Astrocyte (in vitro differentiated cells and primary cell): ENCODE results near the gene DARS1. TPM values are rescaled to one million over a fixed set of nuclear protein-coding genes. Genes with fewer than 3 reads are reported as not detected.

Experiments
- DNase-seq: peaks from one replicate; pipeline ENCODE4 v3.0.0-alpha.2; 2010; ENCODE audit warnings: low read depth
- FAIRE-seq: peaks from 2 replicates; lab custom pipeline; 2011; peaks lifted over from hg19 to GRCh38; lab: Jason Lieb, UNC
- H2AFZ ChIP-seq: 2 replicates; pipeline ENCODE4 v1.6.0; 2012; ENCODE audit warnings: low read depth, low read length, inconsistent platforms
- H3K27ac ChIP-seq: 2 replicates; pipeline ENCODE4 v1.5.1; 2011; ENCODE audit warnings: low read depth, low read length, inconsistent platforms
- H3K27me3 ChIP-seq: 2 replicates; pipeline ENCODE4 v1.6.0; 2011; ENCODE audit warnings: low read length, inconsistent platforms; ENCODE audit not compliant: insufficient read depth
- H3K36me3 ChIP-seq: 2 replicates; pipeline ENCODE4 v1.5.1; 2011; ENCODE audit warnings: low read length, inconsistent platforms; ENCODE audit not compliant: insufficient read depth
- H3K4me1 ChIP-seq: 2 replicates; pipeline ENCODE4 v1.5.1; 2011; ENCODE audit warnings: low read length, inconsistent platforms; ENCODE audit not compliant: insufficient read depth
- H3K4me2 ChIP-seq: 2 replicates; pipeline ENCODE4 v1.6.0; 2012; ENCODE audit warnings: low read length, inconsistent platforms
- H3K4me3 ChIP-seq: 2 replicates; pipeline ENCODE4 v1.5.1; 2011; ENCODE audit warnings: low read depth, mild to moderate bottlenecking, low read length, inconsistent platforms; ENCODE audit not compliant: insufficient read depth
- H3K79me2 ChIP-seq: 2 replicates; pipeline ENCODE4 v1.6.0; 2012; ENCODE audit warnings: mild to moderate bottlenecking, low read length, inconsistent platforms; ENCODE audit not compliant: insufficient read depth
- H3K9ac ChIP-seq: 2 replicates; pipeline ENCODE4 v1.6.0; 2012; ENCODE audit warnings: mild to moderate bottlenecking, low read length, inconsistent platforms
- H3K9me3 ChIP-seq: 2 replicates; pipeline ENCODE4 v1.5.1; 2012; ENCODE audit warnings: low read depth, mild to moderate bottlenecking, low read length, inconsistent platforms; ENCODE audit not compliant: insufficient read depth
- H4K20me1 ChIP-seq: 2 replicates; pipeline ENCODE4 v1.6.0; 2012; ENCODE audit warnings: low read length, inconsistent platforms; ENCODE audit not compliant: insufficient read depth
- H3K27ac Mint-ChIP-seq: one replicate; pipeline ENCODE4 v1.8.0; 2021; ENCODE audit warnings: mild to moderate bottlenecking, mixed read lengths; ENCODE audit not compliant: unreplicated experiment
- H3K27me3 Mint-ChIP-seq: one replicate; pipeline ENCODE4 v1.8.0; 2021; ENCODE audit warnings: low read depth, mixed read lengths; ENCODE audit not compliant: unreplicated experiment
- H3K36me3 Mint-ChIP-seq: one replicate; pipeline ENCODE4 v1.8.0; 2021; ENCODE audit warnings: low read depth, mixed read lengths; ENCODE audit not compliant: unreplicated experiment
- H3K4me1 Mint-ChIP-seq: one replicate; pipeline ENCODE4 v1.8.0; 2021; ENCODE audit warnings: low read depth, mixed read lengths; ENCODE audit not compliant: unreplicated experiment
- H3K4me3 Mint-ChIP-seq: one replicate; pipeline ENCODE4 v1.8.0; 2021; ENCODE audit warnings: mild to moderate bottlenecking, moderate library complexity, mixed read lengths; ENCODE audit not compliant: unreplicated experiment
- H3K9me3 Mint-ChIP-seq: one replicate; pipeline ENCODE4 v1.8.0; 2021; ENCODE audit warnings: mild to moderate bottlenecking, mixed read lengths; ENCODE audit not compliant: unreplicated experiment
- EZH2 ChIP-seq: IDR thresholded peaks from 2 replicates; pipeline ENCODE4 v1.6.1; 2012; ENCODE audit warnings: mild to moderate bottlenecking, low read length, inconsistent platforms; ENCODE audit not compliant: insufficient read depth
- total RNA-seq: library from RNA; stranded (reverse); gene quantifications from 2 replicates; pipeline ENCODE4 v1.2.1, GENCODE V29; 2021
- TF ChIP-seq, protein P1 (sequence below): IDR thresholded peaks from 2 replicates; pipeline ENCODE4 v1.5.1; 2011; ENCODE audit warnings: low read depth, mild to moderate bottlenecking, inconsistent platforms, low read length, moderate library complexity; ENCODE audit not compliant: insufficient read depth

The DARS1 gene
- total RNA-seq, 1 donor from 2014 or later = 37.9 TPM

DNA sequence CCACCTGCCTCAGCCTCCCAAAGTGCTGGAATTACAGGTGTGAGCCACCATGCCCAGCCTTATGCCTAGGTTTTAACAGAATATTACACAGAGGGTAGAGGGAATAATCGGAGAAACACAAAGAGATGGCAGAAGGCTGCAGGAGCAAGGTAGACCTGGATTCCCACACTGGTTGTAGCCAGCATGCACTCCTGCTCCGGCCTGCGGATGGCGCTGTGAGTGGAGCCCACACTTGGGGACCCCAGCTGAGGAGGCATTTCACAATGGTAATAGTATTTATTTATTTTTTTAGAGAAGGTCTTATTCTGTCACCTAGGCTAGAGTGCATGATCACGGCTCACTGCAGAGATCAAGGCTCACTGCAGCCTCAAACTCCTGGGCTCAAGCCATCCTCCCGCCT is 38.8 kb upstream of the DARS1 start:
- Histone ChIP-seq H3K36me3 (no peaks in the 10 kb centered on the region), H3K4me2 (no peak overlapping the region), H3K79me2 (no peaks in the 10 kb centered on the region), H4K20me1 (no peaks in the 10 kb centered on the region), H3K9ac (no peak overlapping the region), H3K27ac (peak overlapping the region; percentile 87), H3K4me1 (peaks cover 10% of the 10 kb centered on the region), H3K27me3 (no peaks in the 10 kb centered on the region), H3K4me3 (no peak overlapping the region), H2AFZ (no peak overlapping the region), H3K9me3 (no peaks in the 10 kb centered on the region)
- FAIRE-seq (no peak), DNase-seq (no peak)
- Mint-ChIP-seq H3K9me3 (no peaks in the 10 kb centered on the region), H3K27ac (peak overlapping the region; percentile 48), H3K4me3 (no peak overlapping the region), H3K4me1 (peaks cover 14% of the 10 kb centered on the region), H3K27me3 (no peaks in the 10 kb centered on the region), H3K36me3 (no peaks in the 10 kb centered on the region)
- TF ChIP-seq EZH2 = no peak
- TF ChIP-seq, protein P1, sequence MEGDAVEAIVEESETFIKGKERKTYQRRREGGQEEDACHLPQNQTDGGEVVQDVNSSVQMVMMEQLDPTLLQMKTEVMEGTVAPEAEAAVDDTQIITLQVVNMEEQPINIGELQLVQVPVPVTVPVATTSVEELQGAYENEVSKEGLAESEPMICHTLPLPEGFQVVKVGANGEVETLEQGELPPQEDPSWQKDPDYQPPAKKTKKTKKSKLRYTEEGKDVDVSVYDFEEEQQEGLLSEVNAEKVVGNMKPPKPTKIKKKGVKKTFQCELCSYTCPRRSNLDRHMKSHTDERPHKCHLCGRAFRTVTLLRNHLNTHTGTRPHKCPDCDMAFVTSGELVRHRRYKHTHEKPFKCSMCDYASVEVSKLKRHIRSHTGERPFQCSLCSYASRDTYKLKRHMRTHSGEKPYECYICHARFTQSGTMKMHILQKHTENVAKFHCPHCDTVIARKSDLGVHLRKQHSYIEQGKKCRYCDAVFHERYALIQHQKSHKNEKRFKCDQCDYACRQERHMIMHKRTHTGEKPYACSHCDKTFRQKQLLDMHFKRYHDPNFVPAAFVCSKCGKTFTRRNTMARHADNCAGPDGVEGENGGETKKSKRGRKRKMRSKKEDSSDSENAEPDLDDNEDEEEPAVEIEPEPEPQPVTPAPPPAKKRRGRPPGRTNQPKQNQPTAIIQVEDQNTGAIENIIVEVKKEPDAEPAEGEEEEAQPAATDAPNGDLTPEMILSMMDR = no peak

DNA sequence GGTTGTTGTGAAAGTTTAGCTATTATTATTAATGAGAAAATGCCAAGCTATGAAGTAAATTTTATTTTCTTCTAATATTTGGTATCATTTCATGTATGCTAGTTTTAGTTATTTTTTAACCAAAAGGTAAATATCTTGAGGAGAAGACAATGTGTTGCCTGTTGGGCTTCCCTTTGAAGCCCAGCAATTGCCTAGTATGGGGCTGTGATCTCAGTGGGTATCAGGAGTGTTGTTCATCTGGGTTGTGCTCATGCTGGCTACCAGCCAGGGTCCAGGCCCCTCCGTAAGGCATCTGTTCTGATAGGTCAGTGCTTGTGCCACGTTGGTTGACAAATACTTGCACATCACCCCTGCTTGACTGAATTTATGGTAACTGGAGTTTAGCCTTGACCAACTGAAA is 38.0 kb upstream of the DARS1 start:
- H3K4me3 Mint-ChIP-seq = no peak overlapping the region
- no peaks in the 10 kb centered on the region for H3K9me3 ChIP-seq

More for the DNA sequence above, 38.0 kb upstream of the DARS1 start:
- Histone ChIP-seq H3K4me2 (no peak overlapping the region), H4K20me1 (no peaks in the 10 kb centered on the region), H3K27ac (no peak overlapping the region), H3K36me3 (no peaks in the 10 kb centered on the region), H3K27me3 (no peaks in the 10 kb centered on the region), H3K4me3 (no peak overlapping the region), H3K4me1 (peaks cover 10% of the 10 kb centered on the region), H3K9ac (no peak overlapping the region), H2AFZ (no peak overlapping the region), H3K79me2 (no peaks in the 10 kb centered on the region)
- H3K27ac Mint-ChIP-seq = no peak overlapping the region
- DNase-seq (no peak), FAIRE-seq (no peak)
- H3K9me3 Mint-ChIP-seq = no peaks in the 10 kb centered on the region
- no peaks in the 10 kb centered on the region for H3K36me3 Mint-ChIP-seq
- H3K4me1 Mint-ChIP-seq = peaks cover 14% of the 10 kb centered on the region
- no peaks in the 10 kb centered on the region for H3K27me3 Mint-ChIP-seq
- TF ChIP-seq EZH2 = no peak
- TF ChIP-seq, protein P1 = no peak
